NCI-H2227 (cell line): ENCODE measurements around the gene MBD5.

Source experiments
- DNase-seq: peaks from one replicate; lab custom pipeline; 2025; ENCODE audit not compliant: unreplicated experiment; lab: John Stamatoyannopoulos, UW

Gene MBD5

DNA sequence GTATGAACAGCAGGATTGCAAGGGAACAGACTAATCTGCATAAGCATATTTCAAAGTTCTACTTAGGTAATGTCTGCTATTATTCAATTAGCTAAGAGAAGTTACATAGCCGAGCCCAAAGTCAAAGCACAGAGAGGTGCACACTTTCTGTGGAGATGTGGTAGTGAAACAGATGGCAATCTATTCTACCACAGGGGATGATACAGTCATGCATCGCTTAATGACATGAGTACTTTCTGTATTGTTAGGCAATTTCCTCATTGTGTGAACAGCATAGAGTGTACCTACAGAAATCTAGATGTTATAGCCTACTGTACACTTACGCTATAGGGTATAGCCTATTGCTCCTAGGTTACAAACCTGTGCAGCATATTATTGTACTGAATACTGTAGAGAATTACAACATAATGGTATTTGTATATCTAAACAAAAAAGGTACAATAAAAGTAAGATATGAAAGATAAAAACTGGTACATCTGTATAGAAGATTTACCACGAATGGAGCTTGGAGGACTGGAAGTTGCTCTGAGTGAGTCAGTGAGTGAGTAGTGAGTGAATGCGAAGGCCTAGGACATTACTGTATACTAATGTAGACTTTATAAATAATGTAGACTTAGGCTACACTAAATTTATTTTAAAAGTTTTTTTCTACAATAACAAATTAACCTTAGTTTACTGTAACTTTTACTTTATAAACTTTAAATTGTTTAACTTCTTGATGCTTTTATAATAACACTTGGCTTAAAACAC lies 197.6 kb downstream of the MBD5 start:
- no peak for DNase-seq

DNA sequence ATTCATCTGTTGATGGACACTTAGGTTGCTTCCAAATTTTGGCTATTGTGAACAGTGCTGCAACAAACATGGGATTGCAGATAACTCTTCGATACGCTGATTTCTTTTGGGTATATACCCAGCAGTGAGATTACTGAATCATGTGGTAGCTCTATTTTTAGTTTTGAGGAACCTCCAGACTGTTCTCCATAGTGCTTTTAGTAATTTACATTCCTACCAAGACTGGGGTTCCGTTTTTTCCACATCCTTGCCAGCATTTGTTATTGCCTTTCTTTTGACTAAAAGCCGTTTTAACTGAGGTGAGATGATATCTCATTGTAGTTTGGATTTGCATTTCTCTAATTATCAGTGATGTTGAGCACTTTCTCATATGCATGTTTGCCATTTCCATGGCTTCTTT lies 200.3 kb downstream of the MBD5 start:
- DNase-seq: no peak

- DNase-seq: no peak
Measured at GRCh38 chr2:148221926-148222325, 201.0 kb downstream of the MBD5 start.

DNA sequence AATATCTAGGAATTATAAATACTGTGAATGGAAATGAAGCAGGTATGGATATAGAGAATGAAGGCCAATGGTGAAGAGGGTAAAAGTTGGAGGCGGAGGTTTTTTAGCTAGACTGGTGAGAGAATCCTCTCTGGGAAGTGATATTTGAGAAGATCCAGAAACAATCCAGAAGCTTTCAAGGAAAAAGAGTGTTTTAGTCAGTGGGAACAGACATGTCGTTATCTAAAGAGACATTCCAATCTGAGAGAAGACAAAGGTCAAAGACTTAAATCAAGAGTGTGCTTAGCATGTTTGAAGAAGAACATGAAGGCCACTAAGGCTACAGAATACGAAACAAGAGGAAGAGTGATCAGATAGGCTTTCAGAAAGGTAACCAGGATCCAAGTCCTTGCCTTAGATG lies 211.0 kb downstream of the MBD5 start:
- DNase-seq: no peak

DNA sequence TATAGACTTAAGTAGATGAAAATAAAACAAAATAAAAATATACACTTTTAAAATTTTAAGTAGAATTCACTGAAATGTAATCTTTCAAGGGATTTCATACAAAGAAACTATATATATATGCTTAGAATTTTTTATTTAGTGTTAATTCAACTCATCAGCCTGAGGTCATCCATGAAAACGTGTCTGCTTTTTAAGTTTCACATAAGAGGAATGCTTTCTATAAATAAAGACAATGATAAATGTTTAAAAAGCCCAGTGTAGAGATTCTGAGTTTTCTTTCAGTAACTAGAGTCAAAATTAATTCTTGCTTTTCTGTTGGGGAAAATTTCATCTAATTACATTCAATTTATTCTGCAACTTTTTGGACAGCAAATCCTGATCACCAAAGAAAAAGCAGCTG lies 213.3 kb downstream of the MBD5 start:
- DNase-seq: no peak

DNA sequence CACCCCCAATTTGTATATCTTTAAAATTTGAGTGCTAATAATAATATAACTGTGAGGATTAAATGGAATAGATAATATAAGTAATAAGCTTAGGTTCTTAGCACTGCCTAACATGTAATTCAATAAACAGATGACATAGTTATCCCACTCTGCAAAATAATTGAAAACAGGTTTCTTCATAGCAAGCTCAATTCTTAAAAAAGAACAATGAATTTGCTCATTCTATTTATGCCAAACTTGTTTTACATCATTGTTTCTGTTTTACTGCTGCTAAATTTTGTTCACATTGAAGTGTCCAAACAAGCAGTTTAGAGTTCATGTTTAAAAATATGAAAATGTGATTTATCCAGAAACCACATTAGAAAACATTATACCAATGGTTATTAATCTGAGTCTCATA lies 217.0 kb downstream of the MBD5 start:
- no peak for DNase-seq

GRCh38 chr2:148238561-148238960 lies 217.7 kb downstream of the MBD5 start:
- DNase-seq: no peak

DNA sequence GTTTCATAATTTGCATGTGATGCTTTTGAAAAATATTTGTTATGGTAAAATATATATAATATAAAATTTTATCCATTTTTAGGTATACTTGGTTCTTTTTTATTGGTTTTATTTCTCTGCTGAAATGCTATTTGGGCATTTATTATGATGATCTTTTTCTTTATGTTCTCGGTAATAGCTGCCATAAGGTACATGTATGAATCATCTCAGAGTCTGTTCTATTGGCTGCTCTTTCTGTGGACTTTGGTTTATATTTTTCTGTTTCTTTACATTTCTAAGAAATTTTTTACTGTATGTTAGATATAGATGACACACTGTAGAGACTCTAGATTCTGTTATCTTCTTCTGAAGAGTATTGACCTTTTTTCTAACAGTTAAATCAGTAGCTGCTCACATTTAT lies 219.9 kb downstream of the MBD5 start:
- no peak for DNase-seq

DNA sequence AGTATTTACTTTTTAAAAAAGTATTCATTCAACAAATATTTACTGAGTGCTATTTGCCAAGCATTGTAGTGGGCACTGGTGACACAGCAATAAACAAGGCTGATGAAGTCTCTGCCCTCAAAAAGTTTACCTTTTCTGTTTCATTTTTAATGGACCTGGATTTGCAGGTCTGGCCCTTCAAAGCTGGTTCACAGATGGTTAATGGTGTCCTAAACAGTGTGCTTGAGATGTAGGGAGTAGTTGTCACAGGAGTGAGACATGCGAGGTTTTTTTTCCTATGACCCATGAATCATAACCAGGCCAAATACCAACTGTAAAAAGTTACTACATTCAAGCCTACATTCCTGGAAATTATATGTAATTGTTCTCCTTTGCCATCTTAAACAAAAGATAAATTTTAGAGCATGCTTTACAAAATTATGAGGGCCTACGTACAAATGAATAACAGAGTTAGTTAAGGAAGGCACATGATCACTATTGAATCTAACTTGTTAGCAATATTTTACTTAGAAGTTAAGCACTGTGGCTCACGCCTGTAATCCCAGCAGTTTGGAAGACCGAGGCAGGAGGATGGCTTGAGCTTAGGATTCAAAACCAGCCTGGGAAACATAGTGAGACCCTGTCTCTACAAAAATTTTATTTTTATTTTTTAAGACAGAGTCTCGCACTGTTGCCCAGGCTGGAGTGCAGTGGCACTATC lies 223.9 kb downstream of the MBD5 start:
- no peak for DNase-seq

DNA sequence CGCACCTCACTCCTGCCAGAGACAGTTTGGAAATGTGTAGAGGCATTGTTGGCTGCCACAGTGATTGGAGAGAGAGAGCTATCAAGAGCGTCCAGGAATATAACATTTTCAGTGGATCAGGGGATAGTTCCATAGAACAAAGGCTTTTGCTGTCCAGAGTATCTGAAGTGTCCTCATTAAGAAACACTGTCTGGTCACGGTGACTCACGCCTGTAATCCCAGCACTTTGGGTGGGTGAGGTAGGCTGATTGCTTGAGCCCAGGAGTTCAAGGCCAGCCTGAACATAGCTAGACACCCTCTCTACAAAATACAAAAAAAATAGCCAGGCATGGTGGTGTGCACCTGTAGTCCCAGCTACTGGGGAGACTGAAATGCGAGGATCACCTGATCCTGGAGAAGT lies 231.1 kb downstream of the MBD5 start:
- DNase-seq: no peak

DNA sequence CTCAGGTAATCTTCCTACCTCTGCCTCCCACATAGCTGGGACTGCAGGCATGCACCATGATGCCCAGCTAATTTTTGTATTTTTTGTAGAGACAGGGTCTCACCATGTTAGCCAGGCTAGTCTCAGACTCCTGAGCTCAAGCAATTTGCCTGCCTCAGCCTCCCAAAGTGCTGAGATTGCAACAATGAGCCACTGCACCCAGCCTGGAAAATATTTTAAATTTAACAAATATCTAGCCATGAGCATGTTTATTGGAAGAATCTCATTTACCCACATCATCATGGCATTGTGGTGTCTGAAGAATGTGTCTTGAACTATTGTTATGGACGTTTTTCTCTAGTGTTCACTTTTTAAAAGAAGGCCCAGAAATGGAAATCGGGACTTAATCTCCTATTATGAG lies 231.8 kb downstream of the MBD5 start:
- no peak for DNase-seq

DNA sequence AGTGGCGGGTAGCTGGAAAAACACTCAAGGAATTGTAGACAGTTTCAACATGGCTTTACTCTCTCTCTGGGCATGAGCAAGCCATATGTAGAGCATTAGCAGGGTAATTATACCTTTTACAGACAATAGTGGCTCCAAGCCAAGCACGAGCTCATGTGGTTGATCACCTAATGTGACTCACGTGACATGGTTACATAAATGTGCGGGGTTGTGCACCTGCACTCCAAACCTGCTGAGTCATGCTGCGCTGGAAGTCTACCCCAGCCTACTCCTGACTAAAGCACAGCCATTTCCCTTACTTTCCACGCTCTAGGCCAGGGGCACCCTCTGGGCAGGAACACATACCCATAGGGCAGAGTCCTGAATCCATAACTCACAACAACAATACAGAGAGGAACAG lies 232.8 kb downstream of the MBD5 start:
- no peak for DNase-seq

GRCh38 chr2:148255929-148256328 lies 235.0 kb downstream of the MBD5 start:
- DNase-seq: no peak

DNA sequence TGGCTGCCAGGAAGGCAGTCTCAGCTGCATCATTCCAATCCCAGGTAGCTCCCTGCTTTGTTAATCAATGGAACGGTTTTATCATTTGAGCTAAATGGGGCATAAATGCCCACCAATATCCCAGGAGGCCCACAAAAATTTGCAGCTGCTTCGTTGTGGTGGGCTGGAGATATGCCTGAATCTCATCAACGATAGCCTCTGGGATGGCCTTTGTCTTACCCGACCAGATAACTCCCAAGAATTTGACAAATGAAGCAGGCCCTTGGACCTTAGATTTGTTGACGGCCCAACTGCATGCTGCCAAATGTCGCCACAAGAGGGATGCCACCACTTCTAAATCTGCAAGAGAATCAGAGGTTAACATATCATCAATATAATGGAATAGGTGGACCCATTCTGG lies 236.4 kb downstream of the MBD5 start:
- no peak for DNase-seq

DNA sequence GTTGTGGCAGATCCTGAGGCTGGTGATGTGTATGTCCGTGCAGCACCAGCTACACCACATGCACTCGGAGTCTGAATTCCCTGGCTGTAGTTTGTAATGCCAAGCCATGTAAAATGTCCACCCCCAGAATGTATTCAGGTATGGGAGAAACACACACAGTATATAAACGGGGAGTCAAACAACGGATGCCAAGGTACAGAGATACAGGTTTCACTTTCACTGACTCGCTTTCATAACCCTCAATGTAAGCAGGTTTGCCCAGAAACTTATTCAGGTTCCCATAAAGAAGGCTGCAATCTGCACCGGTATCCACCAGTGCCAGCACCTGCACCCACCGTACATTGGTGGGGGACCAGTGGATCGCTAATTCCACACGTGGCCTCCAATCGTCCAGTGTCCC lies 237.2 kb downstream of the MBD5 start:
- no peak for DNase-seq

- DNase-seq: peak; percentile 24
Measured at GRCh38 chr2:148259674-148260073, 238.8 kb downstream of the MBD5 start.

DNA sequence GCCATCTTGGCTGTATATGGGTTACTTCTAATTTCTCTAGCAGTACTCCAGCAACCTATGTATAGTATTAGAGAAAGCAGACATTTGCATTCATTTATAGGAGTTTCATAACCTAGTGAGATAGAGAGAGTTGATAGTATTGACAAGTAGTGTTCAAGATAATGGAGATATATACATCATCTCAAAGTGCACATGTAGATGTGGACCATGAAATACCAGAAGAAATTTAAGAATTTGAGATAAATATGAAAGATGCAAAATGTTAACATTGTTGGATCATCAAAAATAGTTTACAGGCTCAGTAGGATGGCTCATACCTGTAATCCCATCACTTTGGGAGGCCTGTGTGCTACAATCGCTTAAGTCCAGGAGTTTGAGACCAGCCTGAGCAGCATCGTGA lies 243.0 kb downstream of the MBD5 start:
- DNase-seq: no peak

GRCh38 chr2:148273158-148273691 lies 252.3 kb downstream of the MBD5 start:
- no peak for DNase-seq

DNA sequence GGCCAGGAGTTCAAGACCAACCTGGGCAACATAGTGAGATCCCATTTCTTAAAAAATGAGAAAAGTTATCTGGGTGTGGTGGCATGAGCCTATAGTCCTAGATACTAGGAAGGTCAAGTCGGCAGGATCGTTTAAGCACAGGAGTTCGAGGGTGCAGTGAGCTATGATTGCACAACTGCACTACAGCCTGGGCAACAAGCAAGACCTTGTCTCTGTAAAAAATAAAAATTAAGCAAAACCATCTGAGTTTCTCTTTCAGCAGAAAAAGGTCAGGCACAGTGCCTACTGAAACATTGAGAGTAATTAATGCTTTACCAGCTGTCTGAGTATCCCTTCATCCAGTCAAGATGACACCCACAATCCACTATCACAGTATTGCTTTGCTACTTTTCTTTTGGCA lies 258.3 kb downstream of the MBD5 start:
- no peak for DNase-seq

GRCh38 chr2:148282201-148282600 lies 261.3 kb downstream of the MBD5 start:
- no peak for DNase-seq

DNA sequence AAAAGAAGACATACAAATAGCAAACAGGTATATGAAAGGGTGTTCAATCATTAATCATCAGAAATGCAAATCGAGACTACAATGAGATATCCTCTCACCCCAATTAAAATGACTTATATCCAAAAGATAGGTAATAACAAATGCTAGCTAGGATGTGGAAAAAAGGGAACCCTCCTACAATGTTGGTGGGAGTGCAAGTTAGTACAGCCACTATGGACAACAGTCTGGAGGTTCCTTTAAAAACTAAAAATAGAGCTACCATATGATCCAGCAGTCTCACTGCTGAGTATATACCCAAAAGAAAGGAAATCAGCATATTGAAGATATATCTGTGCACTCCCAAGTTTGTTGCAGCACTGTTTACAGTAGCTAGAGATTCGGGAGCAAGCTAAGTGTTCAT lies 271.5 kb downstream of the MBD5 start:
- DNase-seq: no peak

GRCh38 chr2:148298196-148298595 lies 277.3 kb downstream of the MBD5 start:
- no peak for DNase-seq

DNA sequence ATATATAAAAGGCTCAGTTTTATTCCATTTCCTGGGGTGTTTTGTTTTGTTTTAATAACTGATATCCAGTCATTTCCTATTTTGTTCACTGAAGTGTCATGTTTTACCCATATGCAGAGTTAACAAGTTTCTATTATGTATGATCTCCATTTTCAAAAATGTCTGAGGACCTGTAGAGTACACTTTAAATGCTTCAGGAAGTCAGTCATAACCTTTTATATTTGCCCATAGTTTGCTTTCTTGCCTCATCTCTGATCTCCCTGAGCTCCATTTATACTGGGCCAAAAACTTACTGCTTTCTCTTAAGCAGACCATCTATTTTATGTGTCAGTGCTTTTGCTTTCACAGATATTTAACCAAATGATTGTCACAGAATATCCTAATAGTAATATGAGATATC lies 278.7 kb downstream of the MBD5 start:
- no peak for DNase-seq
